Suprapubic skin (tissue), 3 donors: ENCODE measurements around the gene SLC4A7.

Experiments used
- CTCF ChIP-seq, 2 donors: fragments of 200-600 bp in 1 of 2; fragments of 450-650 bp in 1 of 2; sonication (generic) in 1 of 2; IDR thresholded peaks; one replicate each; pipeline ENCODE4 v1.5.1; 2016 to 2019; ENCODE audit warnings: antibody characterized with exemption in 2 of 2, mild to moderate bottlenecking in 1 of 2, moderate library complexity in 1 of 2
- POLR2AphosphoS5 ChIP-seq, 3 donors: sonication (generic); formaldehyde crosslinking; IDR thresholded peaks; one replicate each; pipeline ENCODE4 v1.6.1; 2017; ENCODE audit warnings: antibody characterized with exemption in 3 of 3

DNA sequence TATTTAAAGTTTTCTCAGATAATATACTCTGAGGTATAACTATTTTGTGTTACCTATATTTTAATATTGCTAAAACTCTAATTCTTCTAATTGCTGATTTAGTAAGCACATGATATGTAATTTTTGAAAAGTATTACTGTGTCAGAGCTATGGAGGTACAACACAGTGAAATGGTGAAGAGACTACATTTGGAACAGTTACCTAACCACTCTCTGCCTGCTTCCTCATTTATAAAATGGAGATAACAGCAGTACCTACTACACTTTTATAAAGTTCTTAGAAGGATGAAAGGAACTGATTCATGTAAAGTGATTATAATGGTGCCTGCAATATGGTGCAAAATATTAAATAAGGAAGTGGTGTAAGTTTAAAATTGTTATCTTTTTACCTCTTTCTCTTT is 98.7 kb downstream of the SLC4A7 start:
- no peak for TF ChIP-seq CTCF (IDR thresholded peaks at IDR 0.05)
- no peak for TF ChIP-seq POLR2AphosphoS5 (IDR thresholded peaks at IDR 0.05)
